Erythroblast (primary cell): ENCODE results near the gene CXCL8.

Source experiments
- GATA1 ChIP-seq: IDR thresholded peaks from 2 replicates; pipeline ENCODE4 v1.6.1; 2011; ENCODE audit warnings: low read depth, mild to moderate bottlenecking, control low read depth, low read length, moderate library complexity
- POLR2A ChIP-seq: IDR thresholded peaks from 2 replicates; pipeline ENCODE4 v1.6.1; 2011; ENCODE audit warnings: mild to moderate bottlenecking, low read length

DNA sequence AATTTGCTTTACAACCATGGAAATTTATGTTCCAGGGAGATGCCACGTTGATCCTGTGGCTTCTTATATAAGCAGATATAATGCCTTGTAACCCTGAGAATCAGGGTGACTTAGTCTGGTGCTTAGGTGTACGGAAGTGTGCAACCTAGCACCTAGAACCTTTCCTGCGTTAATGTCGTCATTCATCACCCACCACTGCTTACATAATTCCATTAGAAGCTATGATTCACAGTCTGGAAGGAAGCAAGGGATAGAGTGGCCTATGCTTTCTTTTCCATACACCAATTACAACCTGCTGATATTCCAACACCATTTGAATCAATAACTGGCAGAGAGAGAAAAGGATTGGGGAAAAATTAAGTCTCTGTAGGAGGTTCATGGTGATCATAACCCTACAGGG, 17.3 kb upstream of the CXCL8 start:
- TF ChIP-seq POLR2A (no peak), GATA1 (no peak)
